ENCODE measurements around the gene PRMT5.
"Not testable (repeated sequence)": the region's sequence is repeated elsewhere in the genome, so short reads cannot be mapped to it uniquely, and the experiment has no call there.

Gene PRMT5

GRCh38 chr14:22973217-22974032, 44.2 kb upstream of the PRMT5 start:
- TF ChIP-seq CTCF (IDR thresholded peaks at IDR 0.05; ENCODE audit: low read depth, low read length, missing control alignments) = peak; percentile 77
- H3K4me3 ChIP-seq (ENCODE audit: low read depth, low read length) = no peak overlapping the region
- DNase-seq (ENCODE audit: low read depth) = no peak

GRCh38 chr14:22972313-22972930, 43.2 kb upstream of the PRMT5 start:
- TF ChIP-seq CTCF (IDR thresholded peaks at IDR 0.05; ENCODE audit: low read depth, low read length, missing control alignments) = no peak
- H3K4me3 ChIP-seq (ENCODE audit: low read depth, low read length) = no peak overlapping the region
- no peak for DNase-seq (ENCODE audit: low read depth)

- DNase-seq (ENCODE audit: low read depth) = no peak
- no peak for TF ChIP-seq CTCF (IDR thresholded peaks at IDR 0.05; ENCODE audit: low read depth, low read length, missing control alignments)
- no peak overlapping the region for H3K4me3 ChIP-seq (ENCODE audit: low read depth, low read length)
Measured at GRCh38 chr14:22971152-22971551, 42.0 kb upstream of the PRMT5 start.

- no peak for DNase-seq (ENCODE audit: low read depth)
- no peak overlapping the region for H3K4me3 ChIP-seq (ENCODE audit: low read depth, low read length)
- no peak for TF ChIP-seq CTCF (IDR thresholded peaks at IDR 0.05; ENCODE audit: low read depth, low read length, missing control alignments)
Measured at GRCh38 chr14:22966783-22967269, 37.6 kb upstream of the PRMT5 start.

GRCh38 chr14:22965916-22966782, 37.0 kb upstream of the PRMT5 start:
- not testable (repeated sequence) for DNase-seq (ENCODE audit: low read depth); H3K4me3 ChIP-seq (ENCODE audit: low read depth, low read length)

- H3K4me3 ChIP-seq (ENCODE audit: low read depth, low read length) = no peak overlapping the region
- TF ChIP-seq CTCF (IDR thresholded peaks at IDR 0.05; ENCODE audit: low read depth, low read length, missing control alignments) = no peak
- DNase-seq (ENCODE audit: low read depth) = no peak
Measured at GRCh38 chr14:22962061-22962676, 33.0 kb upstream of the PRMT5 start.

All from GM12864 (cell line).